ENCODE data around the gene UBAP2L.
"Not testable (repeated sequence)": the region's sequence is repeated elsewhere in the genome, so short reads cannot be mapped to it uniquely, and the experiment has no call there.

UBAP2L gene

GRCh38 chr1:154239491-154239890 is 18.7 kb downstream of the UBAP2L start:
- no peak for DNase-seq

GRCh38 chr1:154240294-154240833 is 19.6 kb downstream of the UBAP2L start:
- no peak for DNase-seq

GRCh38 chr1:154241703-154242351 is 21.1 kb downstream of the UBAP2L start:
- DNase-seq, result no peak

GRCh38 chr1:154253671-154254070 is 32.9 kb downstream of the UBAP2L start:
- DNase-seq, result no peak

- no peak for DNase-seq
These were observed 35.9 kb downstream of the UBAP2L start for GRCh38 chr1:154256686-154257085.

- DNase-seq, result no peak
These were observed 38.0 kb downstream of the UBAP2L start for GRCh38 chr1:154258784-154259183.

GRCh38 chr1:154260127-154260526 is 39.4 kb downstream of the UBAP2L start:
- no peak for DNase-seq

- no peak for DNase-seq
These were observed 42.9 kb downstream of the UBAP2L start for GRCh38 chr1:154263465-154264332.

GRCh38 chr1:154264454-154264853 is 43.7 kb downstream of the UBAP2L start:
- no peak for DNase-seq

GRCh38 chr1:154265586-154265985 is 44.8 kb downstream of the UBAP2L start:
- DNase-seq, result no peak

- DNase-seq, result no peak
These were observed 50.1 kb downstream of the UBAP2L start for GRCh38 chr1:154270833-154271232.

- peak; percentile 38 to 97 (median 88) for DNase-seq
These were observed 51.7 kb downstream of the UBAP2L start, which contains the start of gene HAX1 for GRCh38 chr1:154272217-154272998. Gene HAX1 (plus strand): TSS chr1:154272629. CDS start chr1:154272724, 95 bp downstream.

- DNase-seq, result peak in 1 of 56 donors; percentile 21
These were observed 52.3 kb downstream of the UBAP2L start for GRCh38 chr1:154272999-154273563.

GRCh38 chr1:154276797-154277196 is 56.0 kb downstream of the UBAP2L start:
- no peak for DNase-seq

- not testable (repeated sequence) for DNase-seq
These were observed 66.8 kb downstream of the UBAP2L start for GRCh38 chr1:154287591-154287990.

GRCh38 chr1:154288661-154289060 is 67.9 kb downstream of the UBAP2L start:
- no peak for DNase-seq

- DNase-seq, result peak in 2 of 56 donors; percentile 1 to 4
These were observed 70.2 kb downstream of the UBAP2L start for GRCh38 chr1:154290921-154291320.

GRCh38 chr1:154295408-154296235 is 74.9 kb downstream of the UBAP2L start:
- DNase-seq, result no peak

- DNase-seq, result no peak
These were observed 80.8 kb downstream of the UBAP2L start for GRCh38 chr1:154301582-154301981.

GRCh38 chr1:154304664-154305337 is 84.0 kb downstream of the UBAP2L start:
- peak in 3 of 56 donors; percentile 6 to 15 (median 11) for DNase-seq
